Peyer's patch (tissue), 4 donors: ENCODE measurements around the gene CRIM1.

Source experiments
- POLR2A ChIP-seq, 2 donors: fragments of 450-650 bp; IDR thresholded peaks; one replicate each; pipeline ENCODE4 v1.5.1; 2017; ENCODE audit warnings: antibody characterized with exemption in 2 of 2, mild to moderate bottlenecking in 2 of 2, moderate library complexity in 2 of 2
- TF ChIP-seq, protein P1 (sequence below), 6 experiments: fragments of 450-650 bp in 4 of 6; fragments of 200-600 bp in 2 of 6; sonication (generic) in 1 of 6; IDR thresholded peaks; one replicate each; pipeline ENCODE4 v1.5.1; 2017 to 2019; ENCODE audit warnings: antibody characterized with exemption in 6 of 6, mild to moderate bottlenecking in 3 of 6, moderate library complexity in 1 of 6

DNA sequence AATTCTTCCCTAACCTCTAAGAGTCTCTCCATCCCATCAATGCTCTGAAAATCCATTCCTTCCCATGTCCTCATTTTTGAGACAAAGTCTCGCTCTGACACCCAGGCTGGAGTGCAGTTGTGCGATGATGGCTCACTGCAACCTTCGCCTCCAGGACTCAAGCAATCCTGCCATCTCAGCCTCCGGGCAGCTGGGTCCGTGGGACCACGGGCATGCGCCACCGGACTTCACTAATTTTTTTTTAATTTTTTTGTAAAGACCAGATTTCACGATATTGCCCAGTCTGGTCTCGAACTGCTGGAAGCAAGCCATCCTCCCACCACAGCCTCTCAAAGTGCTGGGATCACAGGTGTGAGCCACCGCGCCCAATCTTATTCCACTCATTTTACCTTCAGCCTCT, 240.8 kb downstream of the CRIM1 start:
- TF ChIP-seq, protein P1, sequence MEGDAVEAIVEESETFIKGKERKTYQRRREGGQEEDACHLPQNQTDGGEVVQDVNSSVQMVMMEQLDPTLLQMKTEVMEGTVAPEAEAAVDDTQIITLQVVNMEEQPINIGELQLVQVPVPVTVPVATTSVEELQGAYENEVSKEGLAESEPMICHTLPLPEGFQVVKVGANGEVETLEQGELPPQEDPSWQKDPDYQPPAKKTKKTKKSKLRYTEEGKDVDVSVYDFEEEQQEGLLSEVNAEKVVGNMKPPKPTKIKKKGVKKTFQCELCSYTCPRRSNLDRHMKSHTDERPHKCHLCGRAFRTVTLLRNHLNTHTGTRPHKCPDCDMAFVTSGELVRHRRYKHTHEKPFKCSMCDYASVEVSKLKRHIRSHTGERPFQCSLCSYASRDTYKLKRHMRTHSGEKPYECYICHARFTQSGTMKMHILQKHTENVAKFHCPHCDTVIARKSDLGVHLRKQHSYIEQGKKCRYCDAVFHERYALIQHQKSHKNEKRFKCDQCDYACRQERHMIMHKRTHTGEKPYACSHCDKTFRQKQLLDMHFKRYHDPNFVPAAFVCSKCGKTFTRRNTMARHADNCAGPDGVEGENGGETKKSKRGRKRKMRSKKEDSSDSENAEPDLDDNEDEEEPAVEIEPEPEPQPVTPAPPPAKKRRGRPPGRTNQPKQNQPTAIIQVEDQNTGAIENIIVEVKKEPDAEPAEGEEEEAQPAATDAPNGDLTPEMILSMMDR (IDR thresholded peaks at IDR 0.05), result no peak
- no peak for TF ChIP-seq POLR2A (IDR thresholded peaks at IDR 0.05)
